Stomach (tissue), 4 donors: ENCODE measurements around the gene RNF148.

Source experiments
- POLR2A ChIP-seq, 4 donors: fragments of 450-650 bp; IDR thresholded peaks; one replicate each; pipeline ENCODE4 v1.6.1; 2016; ENCODE audit warnings: antibody characterized with exemption in 4 of 4, control low read depth in 2 of 4, mild to moderate bottlenecking in 1 of 4, moderate library complexity in 1 of 4
- POLR2AphosphoS5 ChIP-seq, 3 donors: sonication (generic); formaldehyde crosslinking; IDR thresholded peaks; one replicate each; pipeline ENCODE4 v1.6.1; 2016; ENCODE audit warnings: antibody characterized with exemption in 3 of 3
- TF ChIP-seq, protein P1 (sequence below), 7 experiments: fragments of 450-650 bp in 4 of 7; fragments of 200-600 bp in 3 of 7; sonication (generic) in 3 of 7; IDR thresholded peaks; one replicate each; pipeline ENCODE4 v1.5.1; 2016 to 2019; ENCODE audit warnings: antibody characterized with exemption in 7 of 7, control low read depth in 2 of 7, mild to moderate bottlenecking in 1 of 7

DNA sequence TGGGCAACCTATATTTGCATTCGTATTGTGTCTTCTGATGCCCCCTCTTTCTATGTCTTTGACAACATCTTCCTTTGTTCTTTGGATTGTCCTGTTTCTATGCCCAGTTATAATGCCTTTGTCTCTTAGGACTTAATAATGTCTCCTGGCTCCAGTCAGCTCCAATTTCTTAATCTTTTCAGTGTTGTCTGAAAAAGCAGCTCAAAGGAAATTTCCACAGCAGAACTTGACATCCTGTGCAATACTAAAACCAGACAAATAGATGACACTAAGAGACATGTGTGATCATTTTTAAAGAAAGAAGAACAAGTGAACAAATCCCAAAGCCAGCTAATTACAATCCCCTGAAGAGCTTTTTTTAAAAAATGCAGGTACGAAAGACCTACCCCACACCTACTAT is 47.7 kb upstream of the RNF148 start:
- TF ChIP-seq POLR2A (IDR thresholded peaks at IDR 0.05) (no peak), POLR2AphosphoS5 (IDR thresholded peaks at IDR 0.05) (no peak)
- TF ChIP-seq, protein P1, sequence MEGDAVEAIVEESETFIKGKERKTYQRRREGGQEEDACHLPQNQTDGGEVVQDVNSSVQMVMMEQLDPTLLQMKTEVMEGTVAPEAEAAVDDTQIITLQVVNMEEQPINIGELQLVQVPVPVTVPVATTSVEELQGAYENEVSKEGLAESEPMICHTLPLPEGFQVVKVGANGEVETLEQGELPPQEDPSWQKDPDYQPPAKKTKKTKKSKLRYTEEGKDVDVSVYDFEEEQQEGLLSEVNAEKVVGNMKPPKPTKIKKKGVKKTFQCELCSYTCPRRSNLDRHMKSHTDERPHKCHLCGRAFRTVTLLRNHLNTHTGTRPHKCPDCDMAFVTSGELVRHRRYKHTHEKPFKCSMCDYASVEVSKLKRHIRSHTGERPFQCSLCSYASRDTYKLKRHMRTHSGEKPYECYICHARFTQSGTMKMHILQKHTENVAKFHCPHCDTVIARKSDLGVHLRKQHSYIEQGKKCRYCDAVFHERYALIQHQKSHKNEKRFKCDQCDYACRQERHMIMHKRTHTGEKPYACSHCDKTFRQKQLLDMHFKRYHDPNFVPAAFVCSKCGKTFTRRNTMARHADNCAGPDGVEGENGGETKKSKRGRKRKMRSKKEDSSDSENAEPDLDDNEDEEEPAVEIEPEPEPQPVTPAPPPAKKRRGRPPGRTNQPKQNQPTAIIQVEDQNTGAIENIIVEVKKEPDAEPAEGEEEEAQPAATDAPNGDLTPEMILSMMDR (IDR thresholded peaks at IDR 0.05), result no peak
